GM04503 (cell line): ENCODE measurements around the gene CREBRF.
A peak's percentile ranks its signal among the peaks of the same experiment; 100 is the strongest.
"Not testable (repeated sequence)": the region's sequence is repeated elsewhere in the genome, so short reads cannot be mapped to it uniquely, and the experiment has no call there.

Experiments used
- DNase-seq: peaks from one replicate; pipeline ENCODE4 v3.0.0-alpha.2; 2012; ENCODE audit warnings: low read depth

The CREBRF gene

DNA sequence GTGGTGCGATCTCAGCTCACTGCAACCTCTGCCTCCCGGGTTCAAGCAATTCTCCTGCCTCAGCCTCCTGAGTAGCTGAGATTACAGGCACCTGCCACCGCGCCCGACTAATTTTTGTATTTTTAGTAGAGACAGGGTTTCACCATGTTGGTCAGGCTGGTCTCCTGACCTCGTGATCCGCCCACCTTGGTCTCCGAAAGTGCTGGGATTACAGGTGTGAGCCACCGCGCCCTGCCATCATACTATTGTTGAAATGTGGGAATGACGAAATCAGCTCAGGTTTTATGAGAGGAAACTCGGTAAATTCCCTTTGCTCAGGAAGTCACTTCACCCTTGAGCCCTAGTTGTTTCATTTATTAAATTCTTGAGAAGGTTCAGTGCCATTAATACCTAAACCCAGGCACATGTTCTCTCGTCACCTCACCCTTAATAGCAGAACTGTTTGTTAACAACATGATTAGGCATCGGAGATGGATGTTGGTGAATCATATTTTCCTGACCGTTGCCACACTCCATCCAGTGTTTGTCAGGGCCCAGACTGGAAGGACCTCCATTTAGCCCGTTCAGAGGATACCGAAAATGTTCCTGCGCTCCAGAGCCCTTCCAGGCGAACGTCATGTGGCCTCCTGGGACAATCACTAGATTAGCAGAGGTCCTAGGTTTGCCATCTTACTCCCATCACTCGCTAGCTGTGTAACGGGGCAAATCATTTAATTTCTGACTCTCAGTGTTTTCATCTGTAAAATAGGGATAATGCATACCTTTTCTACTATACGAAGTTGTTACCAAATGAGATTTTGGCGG is 20.0 kb upstream of the CREBRF start:
- DNase-seq, result no peak

GRCh38 chr5:173039188-173039587 is 17.0 kb upstream of the CREBRF start:
- DNase-seq, result no peak

- DNase-seq, result no peak
These were observed 16.2 kb upstream of the CREBRF start for GRCh38 chr5:173039964-173040363.

DNA sequence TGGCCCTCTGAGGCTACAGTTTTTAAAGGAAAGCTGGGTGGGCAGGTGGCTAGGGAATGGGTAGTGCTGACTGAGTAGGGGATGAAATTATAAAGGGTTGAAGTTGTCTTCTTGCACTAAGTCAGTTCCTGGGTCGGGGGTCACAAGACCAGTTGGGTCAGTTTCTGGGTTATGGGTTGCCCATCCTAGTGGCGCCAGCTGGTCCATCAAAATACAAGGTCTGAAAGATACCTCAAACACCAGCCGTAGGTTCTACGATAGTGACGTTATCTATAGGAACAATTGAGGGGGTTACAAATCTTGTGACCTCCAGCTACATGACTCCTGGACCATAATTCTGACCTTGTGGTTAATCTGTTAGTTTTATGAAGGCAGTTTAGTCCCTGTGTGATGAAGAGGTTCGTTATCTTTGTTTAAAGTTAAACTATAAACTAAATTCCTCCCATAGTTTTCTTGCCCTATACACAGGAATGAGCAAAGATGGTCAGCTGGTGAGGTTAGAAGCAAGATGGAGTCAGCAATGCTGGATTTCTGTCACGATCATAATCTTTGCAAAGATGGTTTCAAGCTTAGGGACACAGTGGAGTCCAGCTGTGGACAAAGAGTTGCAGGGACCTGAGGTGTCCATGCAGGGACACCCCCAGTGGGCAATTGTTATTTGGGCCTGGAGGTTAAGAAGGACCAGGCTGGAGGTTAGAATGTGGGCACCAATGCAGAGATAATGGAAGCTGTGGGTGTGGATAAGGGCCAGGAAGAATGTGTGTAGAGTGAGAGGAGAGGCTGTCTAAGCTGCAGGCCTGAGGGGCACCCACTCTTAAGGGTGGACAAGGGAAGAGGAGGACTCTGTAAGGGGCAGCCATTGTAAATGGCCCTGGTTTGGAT is 14.0 kb upstream of the CREBRF start:
- no peak for DNase-seq

DNA sequence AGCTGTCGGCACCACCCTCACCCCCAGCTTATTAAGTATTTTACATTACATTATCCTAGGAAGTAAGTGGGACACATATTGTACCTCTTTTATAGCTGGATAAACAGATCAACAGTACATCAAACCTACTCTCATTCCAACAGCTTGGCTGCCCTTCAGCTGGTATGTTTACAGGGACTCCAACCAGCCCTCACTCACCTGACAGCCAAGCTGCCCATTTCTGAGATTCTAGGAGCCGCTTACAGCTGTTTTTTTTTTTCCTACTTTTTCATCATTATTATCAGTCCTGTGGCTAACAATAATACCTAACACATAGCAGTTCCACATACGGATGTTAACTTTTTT is 13.4 kb upstream of the CREBRF start:
- no peak for DNase-seq

- DNase-seq, result no peak
These were observed 10.7 kb upstream of the CREBRF start for GRCh38 chr5:173045474-173045873.

DNA sequence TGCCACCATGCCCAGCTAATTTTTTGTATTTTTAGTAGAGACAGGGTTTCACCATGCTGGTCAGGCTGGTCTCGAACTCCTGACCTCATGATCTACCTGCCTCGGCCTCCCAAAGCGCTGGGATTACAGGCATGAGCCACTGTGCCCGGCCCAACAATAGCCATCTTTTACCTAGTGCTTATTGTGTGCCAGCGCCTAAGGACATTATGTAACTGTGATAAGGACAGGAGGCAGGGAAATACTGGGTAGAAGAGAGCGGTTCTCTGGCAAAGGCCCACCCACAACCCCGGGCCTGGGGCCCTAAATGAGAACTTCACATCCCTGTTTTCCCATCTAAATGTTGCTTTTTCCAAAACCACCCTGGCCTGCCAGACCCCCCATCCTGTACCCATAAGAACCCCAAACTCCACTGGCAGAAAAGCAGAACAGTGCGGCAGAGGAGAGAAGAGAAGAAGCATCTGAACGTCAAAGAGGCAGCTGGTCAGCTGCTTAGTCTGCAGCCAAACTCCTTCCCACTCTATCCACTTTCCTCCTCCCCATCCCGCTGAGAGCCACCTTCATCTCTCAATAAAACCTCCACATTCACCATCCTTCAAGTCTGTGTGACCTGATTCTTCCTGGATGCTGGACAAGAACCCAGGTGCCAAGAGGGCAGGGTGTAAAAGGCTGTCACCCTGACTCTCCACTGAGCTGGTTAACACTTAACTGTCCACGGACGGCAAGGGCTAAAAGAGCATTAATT is 8.9 kb upstream of the CREBRF start:
- DNase-seq, result not testable (repeated sequence)

DNA sequence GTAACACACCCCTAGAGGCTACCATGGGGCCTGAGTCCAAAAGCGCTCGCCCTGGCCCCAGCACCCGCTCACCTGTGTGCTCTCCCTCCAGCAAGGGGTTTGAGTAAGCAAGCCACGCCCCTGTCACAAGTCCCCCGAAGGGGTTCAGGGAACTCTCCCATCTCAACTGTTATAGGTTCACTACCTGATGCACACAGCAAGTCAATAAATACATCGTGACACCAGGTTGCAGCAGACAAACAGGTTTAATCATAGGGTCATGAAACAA is 8.4 kb upstream of the CREBRF start:
- DNase-seq, result no peak

DNA sequence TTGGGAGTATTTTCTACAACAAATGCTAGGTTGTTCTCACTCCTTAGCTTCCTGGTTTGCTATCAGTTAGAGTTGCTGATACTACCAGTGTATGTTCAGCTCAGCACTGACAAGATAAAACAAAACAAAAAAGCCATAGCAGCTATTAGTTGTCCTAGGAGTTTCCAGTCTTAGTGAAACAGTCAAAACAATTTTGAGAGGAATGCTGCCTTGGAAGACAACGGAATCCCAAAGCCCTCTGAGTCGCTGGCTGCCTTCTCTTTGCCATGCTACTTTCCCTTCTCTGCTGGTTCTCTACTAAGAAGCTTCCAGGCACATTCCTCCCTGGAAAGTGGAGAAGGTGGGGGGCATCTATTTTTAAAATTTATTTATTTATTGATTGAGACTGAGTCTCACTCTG is 5.4 kb upstream of the CREBRF start:
- DNase-seq, result no peak

GRCh38 chr5:173051746-173052145 is 4.4 kb upstream of the CREBRF start:
- no peak for DNase-seq

- DNase-seq, result no peak
These were observed 3.1 kb upstream of the CREBRF start for GRCh38 chr5:173053041-173053440.

- no peak for DNase-seq
These were observed 970 bp upstream of the CREBRF start for GRCh38 chr5:173055042-173055721.

- no peak for DNase-seq
These were observed 500 bp upstream of the CREBRF start for GRCh38 chr5:173055722-173055982.

DNA sequence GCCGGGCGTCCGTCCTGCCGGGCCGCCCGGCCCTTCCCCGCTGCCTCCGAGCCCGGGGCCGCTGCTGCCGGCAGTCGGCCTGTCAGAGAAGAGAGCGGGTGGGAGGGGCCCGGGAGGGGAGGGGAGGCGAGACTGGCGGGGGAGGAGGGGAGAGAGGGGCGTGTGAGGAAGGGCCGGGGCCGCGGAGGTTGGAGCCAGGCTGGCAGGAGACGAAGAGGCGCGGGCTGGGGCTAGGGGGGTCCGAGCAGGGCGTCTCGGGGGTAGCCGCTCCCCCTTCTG is 570 bp downstream of the CREBRF start:
- no peak for DNase-seq

DNA sequence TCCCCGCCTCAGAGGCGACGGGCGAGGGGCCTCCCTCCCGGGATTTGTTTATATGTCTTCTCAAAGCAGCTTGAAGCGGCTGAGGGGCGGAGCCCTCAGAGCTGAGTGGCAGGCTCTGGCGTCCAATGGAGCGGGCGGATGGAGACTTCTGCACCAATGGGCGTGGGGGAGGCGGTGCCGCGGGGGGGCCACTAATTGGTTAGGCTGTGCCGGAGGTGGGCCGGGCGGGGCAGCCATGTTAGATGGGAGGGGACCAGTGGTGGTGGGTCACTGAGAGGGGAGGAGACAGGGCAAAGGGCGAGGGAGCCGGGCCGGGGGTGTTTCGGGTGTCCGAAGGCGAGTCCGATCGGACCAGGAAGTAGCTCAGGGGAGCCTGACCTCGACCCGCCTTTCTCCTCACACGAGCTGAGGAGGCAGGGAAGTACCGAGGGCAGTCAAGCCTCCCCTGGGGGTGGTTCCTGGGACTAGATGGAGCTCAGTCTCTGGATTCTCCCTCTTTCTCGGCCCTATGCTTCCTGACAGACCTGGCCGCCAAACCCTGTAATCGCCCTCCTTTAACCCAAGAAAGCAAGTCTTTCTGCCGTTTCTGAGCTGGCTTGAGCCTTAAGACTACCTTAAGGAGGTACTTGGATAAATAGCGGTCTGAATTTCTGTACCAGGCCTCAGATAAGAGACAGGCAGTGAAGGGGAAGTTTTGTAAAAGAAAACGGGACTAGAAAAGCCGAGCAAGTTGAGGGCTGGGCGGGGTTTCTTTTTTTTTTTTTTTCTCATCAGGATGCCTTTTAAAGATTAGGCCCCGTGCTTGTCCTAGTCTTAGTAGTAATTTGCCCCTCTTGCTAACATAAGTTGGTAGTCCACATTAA is 1.1 kb downstream of the CREBRF start:
- peak; percentile 88 for DNase-seq

GRCh38 chr5:173062141-173062540 is 6.0 kb downstream of the CREBRF start:
- no peak for DNase-seq

- DNase-seq, result no peak
These were observed 9.0 kb downstream of the CREBRF start for GRCh38 chr5:173065155-173065554.

DNA sequence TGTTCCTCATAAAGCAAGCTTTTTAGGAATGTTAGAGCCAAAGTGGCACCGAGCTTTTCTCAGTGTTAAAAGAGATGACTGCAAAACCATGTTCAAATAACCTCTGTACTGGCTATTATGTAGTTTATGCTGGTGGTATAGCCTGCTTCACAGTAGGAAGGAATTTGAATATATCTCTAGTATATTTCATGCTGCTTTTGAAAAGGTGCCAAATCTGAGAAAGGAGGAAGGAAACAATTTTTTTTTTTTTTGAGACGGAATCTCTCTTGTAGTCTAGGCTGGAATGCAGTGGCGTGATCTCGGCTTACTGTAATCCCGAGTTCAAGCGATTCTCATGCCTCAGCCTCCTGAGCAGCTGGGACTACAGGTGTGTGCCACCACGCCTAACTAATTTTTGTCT is 13.5 kb downstream of the CREBRF start:
- no peak for DNase-seq

GRCh38 chr5:173075137-173075843 is 19.1 kb downstream of the CREBRF start:
- DNase-seq, result no peak

DNA sequence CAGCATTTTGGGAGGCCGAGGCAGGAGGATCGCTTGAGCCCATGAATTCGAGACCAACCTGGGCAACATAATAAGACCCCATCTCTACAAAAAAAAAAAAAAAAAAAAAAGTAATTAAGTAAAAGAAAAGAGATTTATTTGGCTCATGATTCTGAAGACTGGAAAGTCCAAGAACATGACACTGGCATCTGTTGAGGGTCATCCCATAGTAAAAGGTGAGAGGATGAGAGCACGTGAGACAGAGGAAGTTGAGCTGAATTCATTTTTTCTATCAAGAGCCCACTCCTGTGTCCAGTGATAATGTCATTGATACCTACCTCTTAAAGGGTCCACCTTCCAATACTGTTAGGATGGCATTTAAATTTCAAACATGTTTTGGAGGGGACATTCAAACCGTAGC is 19.8 kb downstream of the CREBRF start:
- DNase-seq, result no peak

- DNase-seq, result not testable (repeated sequence)
These were observed 20.3 kb downstream of the CREBRF start for GRCh38 chr5:173076471-173076870.
